MM.1S (cell line): ENCODE measurements around the gene SLC41A2.

Source experiments
- DNase-seq: peaks from one replicate; pipeline ENCODE4 v3.0.0-alpha.2; 2015
- H2AFZ ChIP-seq: fragments of 300-600 bp; sonication (generic); 2 replicates; pipeline ENCODE4 v1.6.0; 2016; ENCODE audit warnings: antibody characterized with exemption, low read length
- H3F3A ChIP-seq: fragments of 300-600 bp; sonication (generic); 2 replicates; pipeline ENCODE4 v1.6.1; 2016; ENCODE audit warnings: mild to moderate bottlenecking, antibody characterized with exemption, low read length, moderate library complexity, mixed read lengths; ENCODE audit not compliant: insufficient read depth
- H3K27ac ChIP-seq: fragments of 300-600 bp; sonication (generic); 2 replicates; pipeline ENCODE4 v1.5.1; 2016; ENCODE audit warnings: mild to moderate bottlenecking, low read length
- H3K27me3 ChIP-seq: fragments of 300-600 bp; sonication (generic); replicated peaks from 2 replicates; pipeline ENCODE4 v1.6.0; 2016; ENCODE audit warnings: low read length; ENCODE audit not compliant: insufficient read depth
- H3K36me3 ChIP-seq: fragments of 300-600 bp; sonication (generic); replicated peaks from 2 replicates; pipeline ENCODE4 v1.6.1; 2016; ENCODE audit warnings: mild to moderate bottlenecking, low read length, mixed read lengths; ENCODE audit not compliant: insufficient read depth
- H3K4me1 ChIP-seq: fragments of 300-600 bp; sonication (generic); 2 replicates; pipeline ENCODE4 v1.6.1; 2016; ENCODE audit warnings: low read length, mixed read lengths
- H3K4me2 ChIP-seq: fragments of 300-600 bp; sonication (generic); 2 replicates; pipeline ENCODE4 v1.6.0; 2016; ENCODE audit warnings: low read depth, low read length
- H3K4me3 ChIP-seq: fragments of 300-600 bp; sonication (generic); 2 replicates; pipeline ENCODE4 v1.5.1; 2016; ENCODE audit warnings: low read length, mixed read lengths
- H3K79me2 ChIP-seq: fragments of 300-600 bp; sonication (generic); 2 replicates; pipeline ENCODE4 v1.6.1; 2016; ENCODE audit warnings: mixed run types, low read length, mixed read lengths
- H3K9ac ChIP-seq: fragments of 300-600 bp; sonication (generic); 2 replicates; pipeline ENCODE4 v1.6.1; 2016; ENCODE audit warnings: low read length, mixed read lengths
- H3K9me2 ChIP-seq: fragments of 300-600 bp; sonication (generic); replicated peaks from 2 replicates; pipeline ENCODE4 v1.6.1; 2016; ENCODE audit warnings: mild to moderate bottlenecking, low read length, mixed read lengths; ENCODE audit not compliant: insufficient read depth
- H3K9me3 ChIP-seq: fragments of 300-600 bp; sonication (generic); replicated peaks from 2 replicates; pipeline ENCODE4 v1.6.1; 2016; ENCODE audit warnings: mild to moderate bottlenecking, low read length, mixed read lengths; ENCODE audit not compliant: insufficient read depth
- H4K20me1 ChIP-seq: fragments of 300-600 bp; sonication (generic); 2 replicates; pipeline ENCODE4 v1.6.1; 2016; ENCODE audit warnings: mild to moderate bottlenecking, low read length, moderate library complexity, mixed read lengths; ENCODE audit not compliant: insufficient read depth
- CTCF ChIP-seq: fragments of 300-600 bp; sonication (generic); IDR thresholded peaks from 2 replicates; pipeline ENCODE4 v1.5.1; 2016; ENCODE audit warnings: antibody characterized with exemption, low read length, mixed read lengths
- EZH2 ChIP-seq: fragments of 300-600 bp; sonication (generic); optimal IDR thresholded peaks from 2 replicates; pipeline ENCODE3; 2017; ENCODE audit warnings: low read depth, mild to moderate bottlenecking, antibody characterized with exemption, low read length, mixed read lengths
- EZH2phosphoT487 ChIP-seq: fragments of 300-600 bp; sonication (generic); IDR thresholded peaks from 2 replicates; pipeline ENCODE4 v1.6.1; 2018; ENCODE audit warnings: antibody characterized with exemption, low read length

Gene SLC41A2

DNA sequence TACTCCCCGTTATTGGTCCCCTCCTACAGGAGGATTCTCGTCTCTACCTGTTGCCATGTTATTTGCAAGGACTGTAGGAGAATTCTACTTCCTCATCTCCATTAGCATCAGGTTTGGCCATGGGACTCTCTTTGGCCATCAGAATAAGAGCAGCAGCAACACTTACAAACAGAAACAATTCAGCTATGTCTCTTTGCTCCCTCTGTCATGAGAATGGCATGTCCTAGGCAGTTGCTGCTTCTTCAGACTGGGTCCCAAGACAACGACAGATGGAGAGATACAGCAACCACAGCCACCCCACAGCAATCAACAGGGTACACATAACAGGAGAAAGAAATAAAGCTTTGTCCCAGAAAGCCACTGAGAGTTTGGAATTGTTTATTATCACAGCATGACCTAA, 19.7 kb downstream of the SLC41A2 start:
- H3K27me3 ChIP-seq = no peaks in the 10 kb centered on the region
- no peaks in the 10 kb centered on the region for H4K20me1 ChIP-seq
- H3F3A ChIP-seq = no peaks in the 10 kb centered on the region
- H3K4me2 ChIP-seq = no peak overlapping the region
- no peaks in the 10 kb centered on the region for H3K9me3 ChIP-seq
- no peak overlapping the region for H2AFZ ChIP-seq
- peaks cover 10% of the 10 kb centered on the region for H3K79me2 ChIP-seq
- H3K9ac ChIP-seq = no peak overlapping the region
- no peak overlapping the region for H3K4me3 ChIP-seq
- H3K27ac ChIP-seq = no peak overlapping the region
- H3K9me2 ChIP-seq = no peaks in the 10 kb centered on the region
- H3K4me1 ChIP-seq = no peaks in the 10 kb centered on the region
- no peak for DNase-seq
- H3K36me3 ChIP-seq = no peaks in the 10 kb centered on the region
- TF ChIP-seq CTCF = no peak
- TF ChIP-seq EZH2 = no peak
- TF ChIP-seq EZH2phosphoT487 = no peak

DNA sequence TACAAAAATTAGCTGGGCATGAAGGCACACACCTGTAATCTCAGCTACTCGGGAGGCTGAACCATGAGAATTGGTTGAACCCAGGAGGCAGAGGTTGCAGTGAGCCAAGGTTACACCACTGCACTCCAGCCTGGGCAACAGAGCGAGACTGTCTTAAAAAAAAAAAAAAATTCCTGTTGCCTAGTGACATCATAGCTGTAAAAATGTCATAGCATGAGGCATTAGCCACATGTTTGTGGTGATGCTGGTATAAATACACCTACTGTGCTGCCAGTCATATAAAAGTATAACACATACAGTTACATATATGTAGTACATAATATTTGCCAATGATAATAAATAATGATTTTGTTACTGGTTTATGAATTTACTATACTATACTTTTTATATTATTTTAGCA, 22.2 kb downstream of the SLC41A2 start:
- Histone ChIP-seq H3K4me1 (no peaks in the 10 kb centered on the region), H3K27me3 (no peaks in the 10 kb centered on the region), H3F3A (no peaks in the 10 kb centered on the region), H3K9me3 (no peaks in the 10 kb centered on the region), H3K9me2 (no peaks in the 10 kb centered on the region), H3K4me3 (no peak overlapping the region), H3K9ac (no peak overlapping the region), H3K79me2 (peaks cover 6% of the 10 kb centered on the region; the same call in 1 of the 2 replicates), H2AFZ (no peak overlapping the region), H3K4me2 (no peak overlapping the region), H4K20me1 (no peaks in the 10 kb centered on the region), H3K27ac (no peak overlapping the region), H3K36me3 (no peaks in the 10 kb centered on the region)
- no peak for DNase-seq
- no peak for TF ChIP-seq EZH2phosphoT487
- no peak for TF ChIP-seq CTCF
- no peak for TF ChIP-seq EZH2

DNA sequence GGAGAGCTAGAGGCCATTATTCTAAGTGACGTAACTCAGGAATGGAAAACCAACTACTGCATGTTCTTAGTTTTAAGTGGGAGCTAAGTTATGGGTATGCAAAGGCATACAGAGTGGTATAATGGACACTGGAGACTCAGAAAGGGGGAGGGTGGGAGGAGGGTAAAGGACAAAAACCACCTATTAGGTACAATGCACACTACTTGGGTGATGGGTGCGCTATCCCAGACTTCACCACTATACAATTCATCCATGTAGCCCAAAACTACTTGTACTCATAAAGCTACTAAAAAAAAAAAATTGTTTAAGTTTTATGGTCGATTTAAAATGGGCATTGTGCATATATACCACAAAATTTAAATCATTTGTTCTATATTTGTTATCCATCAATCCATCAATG, 24.3 kb downstream of the SLC41A2 start:
- H3K4me3 ChIP-seq = no peak overlapping the region
- H3K4me2 ChIP-seq = no peak overlapping the region
- DNase-seq = no peak
- H3K27me3 ChIP-seq = no peaks in the 10 kb centered on the region
- H3K4me1 ChIP-seq = no peaks in the 10 kb centered on the region
- H3K36me3 ChIP-seq = no peaks in the 10 kb centered on the region
- no peaks in the 10 kb centered on the region for H3K9me3 ChIP-seq
- no peak overlapping the region for H2AFZ ChIP-seq
- no peaks in the 10 kb centered on the region for H3F3A ChIP-seq
- H3K9ac ChIP-seq = no peak overlapping the region
- TF ChIP-seq CTCF (no peak), EZH2phosphoT487 (no peak), EZH2 (no peak)
- H3K79me2 ChIP-seq = peaks cover 4% of the 10 kb centered on the region; the same call in 1 of the 2 replicates
- H4K20me1 ChIP-seq = no peaks in the 10 kb centered on the region
- H3K9me2 ChIP-seq = no peaks in the 10 kb centered on the region
- no peak overlapping the region for H3K27ac ChIP-seq

DNA sequence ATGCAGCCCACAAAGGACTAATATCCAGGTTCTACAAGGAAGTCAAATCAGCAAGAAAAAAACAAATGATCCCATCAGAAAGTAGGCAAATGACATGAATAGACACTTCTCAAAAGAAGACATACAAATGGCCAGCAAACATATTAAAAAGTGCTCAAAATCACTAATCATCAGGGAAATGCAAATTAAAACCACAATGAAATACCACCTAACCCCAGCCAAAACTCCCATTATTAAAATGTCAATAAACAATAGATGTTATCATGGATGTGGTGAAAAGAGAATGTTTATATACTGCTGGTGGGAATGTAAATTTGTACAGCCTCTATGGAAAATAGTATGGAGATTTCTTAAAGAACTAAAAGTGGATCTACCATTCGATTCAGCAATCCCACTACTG, 25.0 kb downstream of the SLC41A2 start:
- peaks cover 4% of the 10 kb centered on the region; the same call in 1 of the 2 replicates for H3K79me2 ChIP-seq
- H3K4me1 ChIP-seq = no peaks in the 10 kb centered on the region
- no peak overlapping the region for H3K27ac ChIP-seq
- no peak overlapping the region for H3K4me3 ChIP-seq
- H3K27me3 ChIP-seq = no peaks in the 10 kb centered on the region
- no peaks in the 10 kb centered on the region for H3K9me3 ChIP-seq
- TF ChIP-seq EZH2phosphoT487 = no peak
- TF ChIP-seq EZH2 = no peak
- no peak for TF ChIP-seq CTCF
- H4K20me1 ChIP-seq = no peaks in the 10 kb centered on the region
- H3K36me3 ChIP-seq = no peaks in the 10 kb centered on the region
- H3K9ac ChIP-seq = no peak overlapping the region
- H3K9me2 ChIP-seq = no peaks in the 10 kb centered on the region
- no peak overlapping the region for H3K4me2 ChIP-seq
- H3F3A ChIP-seq = no peaks in the 10 kb centered on the region
- DNase-seq = no peak
- H2AFZ ChIP-seq = no peak overlapping the region
